ENCODE results near the gene HSPB9. TPM values are rescaled to one million over a fixed set of nuclear protein-coding genes. Genes with fewer than 3 reads are reported as not detected.
A peak's percentile ranks its signal among the peaks of the same experiment; 100 is the strongest.

The HSPB9 gene
- total RNA-seq, 1 experiment from 2014 or later, result not detected

DNA sequence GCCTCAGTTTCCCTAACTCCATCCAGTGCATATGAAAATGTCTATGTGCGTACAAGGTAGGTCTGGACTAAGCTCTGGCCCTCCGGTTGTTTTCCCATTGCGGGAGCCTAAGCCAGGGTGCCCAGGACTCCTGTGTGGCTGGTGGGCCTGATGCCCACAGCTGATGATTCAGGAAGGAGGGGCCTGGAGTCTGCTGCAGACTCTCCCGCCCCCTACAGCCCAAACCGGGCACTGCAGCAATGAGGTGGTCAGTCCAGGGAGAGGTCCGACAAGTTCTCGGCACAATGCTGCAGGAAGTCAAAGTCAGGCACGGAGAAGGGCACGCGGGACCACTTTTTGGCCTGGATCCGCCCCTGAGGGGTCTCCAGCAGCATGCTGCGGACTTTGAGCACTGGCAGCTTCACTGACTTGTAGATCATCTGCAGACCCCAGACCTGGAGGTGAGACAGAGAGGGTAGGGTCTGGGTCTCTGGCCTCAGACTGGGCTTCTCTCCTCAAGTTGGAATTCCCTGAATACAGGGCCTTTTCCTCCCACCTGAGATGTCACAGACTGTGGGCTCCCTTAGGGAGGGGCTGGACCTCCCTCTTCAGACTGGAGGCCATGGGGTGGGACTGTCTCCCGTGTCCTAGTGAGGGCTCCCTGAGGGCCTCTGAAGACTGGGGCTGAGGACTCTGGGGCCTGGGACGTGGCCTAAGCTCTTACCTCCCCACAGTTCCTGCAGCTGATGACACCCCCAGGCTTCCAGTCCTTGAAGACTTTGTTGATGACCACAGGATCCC, 20.9 kb upstream of the HSPB9 start:
- peak; percentile 46 for DNase-seq (ENCODE audit: low read depth)

DNA sequence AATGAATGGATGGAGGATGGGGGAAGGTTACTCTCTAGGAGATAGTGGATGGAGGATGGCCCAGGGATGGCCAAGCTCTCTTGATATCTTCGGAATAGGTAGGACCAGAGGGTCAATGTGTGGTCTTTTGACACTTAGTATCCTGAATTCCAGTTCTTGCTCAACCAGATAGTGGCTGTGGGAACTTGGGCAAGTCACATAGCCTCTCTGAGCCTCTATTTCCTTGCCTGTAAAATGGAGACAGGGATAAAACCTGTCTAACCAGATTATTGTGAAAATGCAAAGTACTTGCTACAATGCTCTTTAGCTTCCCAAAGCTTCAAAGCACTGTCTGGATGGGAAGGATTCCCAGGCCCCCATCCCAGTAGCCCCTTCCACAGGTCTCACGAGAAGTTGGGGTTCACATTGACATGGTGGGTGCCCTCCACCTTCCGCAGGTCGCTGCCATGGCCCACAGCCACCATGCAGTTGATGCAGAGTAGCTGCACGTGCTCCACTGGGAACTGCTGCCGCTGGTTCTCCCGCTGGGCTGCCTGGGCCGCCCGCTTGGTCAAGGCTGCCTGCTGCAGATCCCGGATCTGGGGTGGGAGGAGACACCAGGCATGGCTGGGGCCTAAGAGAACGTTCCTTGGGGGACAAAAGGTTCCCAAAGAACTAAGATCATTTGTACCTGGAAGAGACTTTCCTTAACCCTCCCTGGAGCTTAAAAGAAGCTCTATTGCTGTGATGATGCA, 19.2 kb upstream of the HSPB9 start:
- no peak for DNase-seq (ENCODE audit: low read depth)

DNA sequence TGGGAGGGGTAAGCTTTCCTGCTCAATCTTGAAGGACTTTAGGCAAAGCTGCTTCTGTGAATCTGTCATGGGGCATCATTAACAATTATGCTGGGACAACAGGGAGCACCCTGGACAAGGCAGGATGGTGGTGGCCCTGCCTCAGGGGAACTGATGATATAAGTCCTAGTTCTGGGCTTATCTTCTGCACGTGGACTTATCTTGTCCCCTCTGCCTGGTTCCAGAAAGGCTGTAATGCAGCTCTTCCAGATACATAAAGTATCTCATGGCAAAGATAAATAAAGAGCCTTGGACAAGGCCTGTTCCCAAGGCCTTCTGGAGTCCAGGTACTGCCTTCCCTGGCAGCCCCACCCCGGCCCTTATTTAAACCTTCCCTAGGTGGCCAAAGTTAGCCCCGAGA, 18.3 kb upstream of the HSPB9 start:
- DNase-seq (ENCODE audit: low read depth), result no peak

DNA sequence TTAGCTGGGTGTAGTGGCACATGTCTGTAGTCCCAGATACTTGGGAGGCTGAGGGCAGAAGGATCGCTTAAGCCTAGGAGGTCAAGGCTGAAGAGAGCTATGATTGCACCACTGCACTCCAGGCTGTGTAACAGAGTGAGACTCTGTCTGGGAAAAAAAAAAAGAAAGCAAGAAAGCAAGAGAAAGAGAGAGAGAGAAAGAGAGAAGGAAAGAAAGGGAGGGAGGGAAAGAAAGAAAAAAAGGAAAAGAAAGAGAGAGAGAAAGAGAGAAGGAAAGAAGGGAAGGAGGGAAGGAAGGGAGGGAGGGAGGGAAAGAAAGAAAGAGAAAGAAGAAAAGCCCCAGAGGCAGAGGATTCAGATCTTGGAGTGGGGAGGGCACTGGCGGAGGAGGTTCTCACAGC, 16.6 kb upstream of the HSPB9 start:
- no peak for DNase-seq (ENCODE audit: low read depth)

DNA sequence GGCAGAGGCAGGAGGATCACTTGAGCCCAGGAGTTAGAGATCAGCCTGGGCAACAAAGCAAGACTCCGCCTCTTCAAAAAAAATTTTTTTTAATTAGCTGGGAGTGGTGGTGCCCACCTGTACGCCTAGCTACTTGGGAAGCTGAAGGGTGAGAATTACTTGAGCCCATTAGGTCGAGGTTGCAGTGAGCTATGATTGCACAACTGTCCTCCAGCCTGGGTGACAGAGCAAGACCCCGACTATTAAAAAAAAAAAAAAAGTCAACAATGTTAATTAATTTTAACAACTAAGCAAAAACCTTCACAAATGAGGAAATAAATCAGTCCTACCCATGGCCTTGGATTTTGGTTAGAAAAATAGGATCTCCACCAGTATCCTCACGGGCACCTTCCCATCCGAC, 15.5 kb upstream of the HSPB9 start:
- no peak for DNase-seq (ENCODE audit: low read depth)

DNA sequence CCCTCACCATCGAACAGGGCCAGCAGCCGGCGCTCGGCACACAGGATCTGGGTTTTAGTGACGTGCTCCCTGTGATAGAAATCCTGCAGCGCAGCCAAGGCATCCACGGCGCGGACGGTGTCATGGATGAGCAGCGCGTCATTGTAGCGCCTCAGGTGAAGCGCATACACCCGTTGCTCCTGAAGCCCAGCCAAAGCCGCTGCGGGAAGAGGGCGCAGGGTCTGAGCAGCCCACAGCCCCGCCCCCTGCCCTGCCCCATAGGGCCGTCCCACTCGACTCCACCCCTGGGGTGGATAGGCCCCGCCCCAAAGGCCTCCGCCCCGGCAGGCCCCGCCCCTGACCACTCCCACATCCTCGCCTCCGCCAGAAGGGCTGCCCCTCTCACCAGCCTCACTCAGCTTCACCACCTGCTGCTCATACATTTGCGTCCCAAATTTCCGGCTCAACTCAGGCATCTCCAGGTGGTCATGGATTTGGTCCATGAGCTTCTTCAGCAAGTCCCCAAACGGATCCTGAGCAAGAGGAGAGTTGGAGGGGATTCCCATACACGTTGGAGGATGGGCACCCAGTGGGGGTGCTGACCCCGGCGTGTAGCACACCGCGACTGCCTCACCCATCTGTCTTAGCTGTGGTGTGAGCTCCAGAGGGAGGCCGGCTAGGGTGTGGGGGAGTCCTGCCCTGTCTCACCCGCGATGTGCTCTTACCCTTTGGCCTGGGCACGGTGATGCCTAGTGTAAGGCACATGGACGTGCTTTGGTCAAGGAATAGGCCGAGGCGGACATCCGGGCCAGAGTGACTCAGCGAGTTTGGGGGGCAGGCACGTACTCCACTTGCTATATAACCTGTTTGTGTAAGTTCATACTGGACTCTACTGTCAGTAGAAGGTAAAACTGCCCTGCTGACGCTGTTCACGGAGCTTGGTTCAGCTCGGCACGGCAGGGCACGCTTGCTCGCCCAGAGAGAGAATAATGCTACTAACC, 14.7 kb upstream of the HSPB9 start:
- DNase-seq (ENCODE audit: low read depth), result no peak

DNA sequence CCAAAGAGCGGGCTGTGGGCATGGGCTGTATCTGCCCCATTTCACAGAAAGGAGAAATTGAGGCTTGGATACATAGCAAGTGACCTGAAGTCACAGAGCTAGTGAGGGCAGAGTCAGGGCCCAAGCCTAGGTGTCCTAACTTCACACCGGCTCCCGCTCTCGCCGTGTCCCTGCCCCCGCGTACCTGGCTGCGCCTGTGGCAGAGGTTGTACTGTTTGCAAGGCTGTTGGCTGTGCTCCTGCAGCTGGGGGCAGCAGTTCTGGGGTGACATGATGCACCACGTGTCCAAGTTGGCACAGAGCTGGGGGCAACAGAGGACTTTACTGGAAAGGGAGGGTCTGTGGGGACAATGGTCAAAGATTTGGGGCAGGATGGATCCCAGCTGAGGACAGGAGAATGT, 13.5 kb upstream of the HSPB9 start:
- DNase-seq (ENCODE audit: low read depth), result no peak

DNA sequence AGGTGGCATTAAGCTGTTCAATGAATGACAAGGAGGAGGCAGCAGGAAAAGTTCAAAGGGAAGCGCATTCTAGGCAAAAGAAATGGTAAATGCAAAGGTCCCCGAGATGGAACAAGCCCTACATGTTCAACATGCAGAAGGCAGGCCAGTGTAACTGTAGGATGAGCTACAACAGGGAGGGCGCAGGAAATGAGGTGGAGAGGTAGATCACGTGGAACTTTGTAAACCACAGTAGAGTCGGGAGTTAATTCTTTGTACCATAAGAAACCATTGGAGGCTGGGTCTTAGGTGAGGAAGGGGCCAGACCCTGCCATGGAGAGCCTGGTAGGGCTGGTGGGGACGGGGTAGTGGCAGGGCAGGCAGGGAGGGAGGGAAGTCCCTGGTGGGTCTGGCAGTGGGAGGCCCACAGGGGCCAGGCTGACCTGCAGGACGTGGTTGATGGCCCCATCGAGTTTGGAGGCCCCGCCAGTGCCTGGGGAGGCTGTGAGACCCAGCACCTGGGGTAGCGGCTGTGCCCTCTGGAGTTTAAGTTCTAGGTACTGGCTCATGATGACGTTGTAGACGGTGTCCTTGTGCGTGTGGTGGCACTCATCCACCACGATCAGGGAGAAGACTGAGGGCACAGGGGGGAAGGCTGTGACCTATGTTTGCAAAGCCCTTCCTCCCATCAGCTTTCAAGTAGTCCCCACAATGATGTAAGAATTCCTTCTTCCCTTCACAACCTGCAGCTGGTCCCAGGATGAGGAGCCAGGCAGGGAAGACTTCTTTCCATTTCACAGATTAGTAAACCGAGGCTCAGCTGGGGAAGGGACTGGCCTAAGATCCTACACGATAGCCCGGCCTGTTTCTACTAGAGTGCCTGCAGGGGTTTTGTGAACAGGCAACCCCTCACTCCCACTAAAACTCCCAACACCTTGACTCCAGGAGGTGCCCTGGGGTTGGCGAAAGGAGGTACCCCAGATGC, 12.0 kb upstream of the HSPB9 start:
- no peak for DNase-seq (ENCODE audit: low read depth)

DNA sequence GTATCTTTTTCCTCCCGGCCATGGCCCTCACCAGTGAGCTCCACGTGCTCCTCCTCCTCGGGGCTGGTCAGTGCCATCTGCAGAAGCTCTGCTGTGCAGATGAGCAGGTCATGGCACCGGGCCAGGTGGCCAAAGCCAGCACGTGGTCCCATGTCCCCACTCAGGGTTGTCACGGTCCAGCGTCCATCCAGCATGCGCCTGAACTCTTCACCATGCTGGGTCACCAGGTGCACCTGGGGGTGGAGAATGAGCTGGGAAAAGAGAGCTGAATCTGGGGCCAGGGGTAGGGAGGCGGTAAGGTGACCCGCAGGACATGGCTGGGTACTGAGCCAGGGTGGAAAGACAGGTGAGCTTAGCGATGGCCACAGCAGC, 11.4 kb upstream of the HSPB9 start:
- no peak for DNase-seq (ENCODE audit: low read depth)

DNA sequence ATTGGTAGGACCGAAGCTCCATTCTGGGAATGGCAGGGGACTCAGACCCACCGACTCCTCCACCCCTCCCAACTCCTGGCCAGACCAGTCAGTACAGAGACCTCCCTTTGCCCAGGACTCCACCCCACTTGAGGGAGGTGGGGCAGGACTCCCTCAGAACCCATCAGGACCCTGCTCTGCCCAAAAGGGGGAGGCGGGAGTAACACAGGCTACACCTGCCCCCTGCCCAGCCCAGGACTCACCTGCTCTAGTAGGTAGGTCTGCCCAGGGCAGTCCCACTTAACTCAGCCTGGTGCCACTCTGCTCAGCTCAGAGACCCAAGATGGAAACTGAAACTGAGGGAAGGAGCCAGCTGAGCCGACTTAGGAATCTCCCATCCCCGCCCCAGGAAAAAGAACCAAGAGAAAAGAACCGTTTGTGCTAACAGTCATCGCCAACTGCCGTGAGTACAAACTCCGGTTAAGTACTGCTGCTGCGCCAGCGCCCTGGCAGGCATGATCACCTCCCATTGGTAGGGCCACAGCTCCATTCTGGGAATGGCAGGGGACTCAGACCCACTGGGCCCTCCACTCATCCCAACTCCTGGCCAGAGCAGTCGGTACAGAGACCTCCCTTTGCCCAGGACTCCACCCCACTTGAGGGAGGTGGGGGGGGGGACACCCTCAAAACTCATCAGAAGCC, 10.6 kb upstream of the HSPB9 start:
- peak; percentile 55 for DNase-seq (ENCODE audit: low read depth)

DNA sequence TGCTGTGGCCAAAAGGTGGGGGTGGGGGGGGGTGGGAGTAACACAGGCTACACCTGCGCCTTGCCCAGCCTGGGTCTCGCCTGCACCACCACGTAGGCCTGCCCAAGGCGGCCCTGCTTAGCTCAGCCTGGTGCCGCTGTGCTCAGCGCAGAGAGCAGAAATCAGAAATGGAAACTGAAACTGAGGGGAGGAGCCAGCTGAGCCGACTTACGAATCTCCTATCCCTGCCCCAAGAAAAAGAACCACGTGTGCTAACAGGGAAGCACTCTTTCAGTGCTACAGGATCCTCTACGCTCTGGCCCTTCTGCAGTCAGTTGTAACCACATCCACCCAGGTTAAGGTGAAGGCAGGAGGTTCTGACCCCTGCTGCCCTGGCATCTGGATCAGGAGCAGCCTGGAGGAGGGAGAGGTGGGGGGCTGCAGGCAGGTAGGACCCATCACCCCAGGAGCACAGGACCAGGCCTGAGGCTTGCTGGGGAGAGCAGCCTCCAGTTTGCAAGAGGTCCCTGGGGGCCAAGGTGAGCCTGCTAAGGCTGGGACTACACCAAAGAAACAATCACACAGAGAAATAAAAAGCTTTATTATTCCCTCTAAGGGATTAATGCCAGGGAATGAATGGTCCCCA, 9.9 kb upstream of the HSPB9 start, which contains the start of gene DHX58:
DHX58 (minus strand) TSS at position 163 of the 625 bp plus-strand sequence. CDS start 822 bp downstream, outside the sequence.
- peak; percentile 84 for DNase-seq (ENCODE audit: low read depth)

DNA sequence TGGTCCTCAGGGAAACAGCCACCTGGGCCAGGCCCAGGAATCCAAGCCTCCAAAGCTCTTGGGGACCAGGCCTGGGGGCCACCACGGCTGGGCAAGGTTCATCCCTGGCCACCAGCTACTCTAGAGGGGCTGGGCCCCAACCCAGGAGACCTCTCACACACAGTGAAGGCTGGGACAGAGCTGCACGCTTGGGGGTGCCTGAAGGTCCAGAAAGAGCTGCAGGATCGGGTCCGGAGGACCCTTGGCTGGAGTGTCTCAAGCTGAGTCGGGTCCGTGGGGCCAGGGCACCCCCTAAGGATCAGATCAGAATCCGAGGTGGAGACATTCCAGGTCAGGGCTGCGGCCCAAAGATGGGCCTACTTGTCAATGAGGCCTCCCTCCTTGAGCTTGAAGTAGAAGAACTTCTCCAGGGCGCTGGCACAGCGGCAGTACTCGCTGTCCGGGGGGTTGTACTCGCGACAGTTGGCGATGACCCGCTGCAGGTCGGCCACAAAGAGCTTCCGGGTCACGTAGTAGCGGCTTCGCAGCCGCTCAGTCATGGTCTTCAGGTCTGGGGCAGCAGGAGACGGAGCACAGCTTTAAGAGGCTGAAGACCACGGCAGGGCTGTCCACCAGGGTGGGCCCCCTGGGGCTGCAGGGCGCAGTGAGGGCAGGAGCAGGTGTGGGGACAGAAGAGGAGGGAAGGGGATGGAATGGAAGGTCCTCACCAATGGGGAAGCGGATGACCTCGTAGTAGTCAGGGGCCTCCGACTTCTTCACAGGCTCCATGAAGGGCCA, 9.1 kb upstream of the HSPB9 start:
- DNase-seq (ENCODE audit: low read depth), result no peak

DNA sequence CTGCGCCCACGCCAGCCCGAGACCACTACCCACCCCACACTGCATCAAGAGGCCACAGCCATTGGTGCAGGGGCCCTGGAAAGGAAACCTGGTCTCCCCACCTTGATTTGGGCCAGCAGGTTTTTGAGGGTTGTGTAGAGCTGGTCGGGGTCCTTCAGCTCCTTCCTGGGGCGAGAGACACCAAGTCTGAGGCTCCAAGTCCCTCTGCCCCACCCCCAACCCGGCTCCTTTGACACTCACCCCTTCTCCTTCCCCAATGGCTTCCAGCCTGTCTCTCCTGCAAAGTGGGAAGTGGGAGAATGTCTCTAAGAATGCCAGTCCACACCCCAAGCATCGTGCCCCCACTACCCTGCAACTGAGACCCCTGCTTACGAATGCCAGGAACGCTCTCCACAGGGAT, 8.5 kb upstream of the HSPB9 start:
- DNase-seq (ENCODE audit: low read depth), result no peak

DNA sequence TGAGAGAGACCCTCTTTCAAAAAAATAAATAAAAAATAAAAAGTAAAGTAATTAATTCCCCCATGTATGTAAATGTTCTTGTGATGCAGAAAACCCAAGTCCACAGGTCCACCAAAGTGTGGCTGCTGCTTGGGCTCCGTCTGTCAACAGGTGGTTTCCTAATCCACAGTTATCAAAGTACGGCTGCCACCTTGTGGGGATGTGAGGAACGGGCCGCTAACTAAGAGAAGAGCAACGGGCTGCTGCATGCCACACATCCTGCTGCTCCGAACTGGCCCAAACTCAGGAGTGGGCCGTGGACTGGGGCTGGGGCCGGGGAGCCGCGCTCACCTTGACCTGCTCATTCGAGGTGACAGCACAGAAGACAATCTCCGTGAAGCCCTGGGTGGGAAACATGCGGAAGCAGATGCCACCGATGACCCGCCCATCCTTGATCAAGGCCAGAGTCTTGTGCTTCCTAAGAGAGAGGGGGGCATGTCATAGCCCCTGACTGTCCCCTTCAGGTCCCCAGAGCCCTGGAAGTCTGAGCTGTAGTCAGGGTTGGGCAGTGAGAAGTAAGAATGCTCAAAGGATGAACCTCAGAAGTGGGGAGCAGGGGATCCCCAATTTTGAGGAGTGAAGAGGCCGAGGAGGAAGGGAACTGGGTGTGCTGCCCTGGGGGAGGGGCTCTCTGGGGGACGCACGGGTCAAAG, 5.8 kb upstream of the HSPB9 start:
- DNase-seq (ENCODE audit: low read depth), result peak; percentile 79

DNA sequence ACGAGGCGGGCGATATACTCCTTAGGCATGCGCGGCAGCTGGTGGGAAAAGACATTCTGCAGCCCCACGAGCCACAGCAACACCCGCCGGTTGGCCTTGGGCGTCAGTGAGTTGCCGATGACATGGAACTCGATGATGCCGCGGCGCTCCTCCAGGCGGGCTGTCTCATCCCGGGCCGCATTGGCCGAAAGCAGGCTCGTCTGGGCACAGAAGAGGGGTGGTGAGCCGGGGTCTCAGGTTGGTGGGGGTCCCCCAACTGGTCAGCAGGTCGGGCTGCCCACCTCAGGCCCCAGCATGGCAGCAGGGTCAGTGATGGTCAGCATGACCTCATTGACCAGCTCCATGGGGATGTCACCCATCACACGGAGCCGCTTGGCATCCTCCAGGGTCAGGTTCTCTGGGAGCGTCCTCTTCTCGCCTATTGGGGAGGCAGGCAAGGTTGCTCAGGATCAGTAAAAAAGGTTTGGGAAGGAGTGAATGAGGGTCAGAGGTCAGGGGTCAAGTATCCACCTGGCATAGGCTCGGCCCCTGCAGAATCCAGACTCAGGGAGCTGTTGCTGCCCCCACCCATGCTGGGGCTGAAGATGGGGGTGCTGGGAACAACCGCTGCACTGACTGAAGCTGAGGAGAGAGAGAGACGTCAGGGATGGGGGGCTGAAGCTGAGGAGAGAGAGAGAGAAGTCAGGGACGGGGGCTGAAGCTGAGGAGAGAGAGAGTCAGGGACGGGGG, 5.0 kb upstream of the HSPB9 start:
- no peak for DNase-seq (ENCODE audit: low read depth)

DNA sequence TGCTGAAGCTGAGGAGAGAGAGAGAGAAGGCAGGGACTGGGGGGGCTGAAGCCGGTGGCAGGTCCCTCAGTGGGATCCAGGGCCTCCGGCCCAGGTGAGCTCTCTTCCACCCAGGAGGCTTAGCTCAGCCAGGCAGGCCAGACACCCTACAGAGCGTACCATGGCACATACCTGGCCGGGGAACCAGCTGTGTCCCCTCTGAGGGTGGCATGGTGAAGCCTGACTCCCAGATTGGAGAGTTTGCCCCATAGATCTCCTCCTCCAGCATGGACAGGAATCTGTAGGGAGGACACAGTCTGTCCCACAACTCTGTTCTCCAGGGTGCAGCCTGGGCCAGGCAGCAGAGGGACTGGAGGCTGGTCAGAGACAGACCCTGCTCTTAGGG, 4.5 kb upstream of the HSPB9 start:
- DNase-seq (ENCODE audit: low read depth), result no peak

DNA sequence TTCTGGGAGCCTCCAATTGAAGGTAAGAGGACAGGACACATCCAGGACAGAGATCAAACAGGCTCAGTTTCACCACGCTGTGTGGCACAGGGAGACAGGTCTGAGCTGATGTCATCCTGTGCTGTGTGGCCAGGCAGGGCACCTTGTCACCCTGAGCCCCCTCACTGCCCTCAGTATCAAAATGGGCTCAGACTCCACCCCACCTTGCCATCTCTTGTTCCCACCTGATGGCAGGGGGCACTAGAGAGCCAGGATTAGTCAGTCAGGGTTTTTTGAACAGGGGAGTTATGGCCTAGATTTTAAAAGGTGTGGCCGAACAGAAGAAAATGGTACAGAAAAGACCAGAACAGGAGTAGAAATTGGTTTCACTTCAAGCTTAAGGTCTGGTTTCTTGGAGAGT, 4.1 kb upstream of the HSPB9 start:
- peak; percentile 52 for DNase-seq (ENCODE audit: low read depth)

DNA sequence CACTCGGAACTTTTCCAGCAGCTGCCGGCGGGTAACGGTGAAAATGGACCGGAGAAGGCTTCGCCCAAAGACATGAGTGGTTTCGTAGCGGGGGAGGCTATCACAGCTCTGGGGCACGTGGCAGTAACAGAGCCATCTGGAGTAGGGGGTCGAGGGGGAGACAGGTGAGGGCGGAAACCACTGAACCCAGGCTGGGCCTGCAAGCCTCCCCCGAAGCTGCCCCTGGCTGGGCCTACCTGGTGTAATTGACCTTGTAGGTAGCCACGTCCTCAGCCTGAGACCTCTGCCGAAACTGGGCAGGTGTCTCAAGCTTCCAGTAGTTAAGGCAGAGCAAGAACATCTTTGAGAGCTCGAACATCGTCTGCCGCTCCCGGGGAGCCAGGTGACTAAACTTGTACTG, 3.3 kb upstream of the HSPB9 start:
- DNase-seq (ENCODE audit: low read depth), result no peak
